ENCODE data around the gene PPHLN1.
"Not testable (repeated sequence)": the region's sequence is repeated elsewhere in the genome, so short reads cannot be mapped to it uniquely, and the experiment has no call there.

The PPHLN1 gene

GRCh38 chr12:42326541-42327226 lies 717 bp downstream of the PPHLN1 start:
- H3K27me3 ChIP-seq (ENCODE audit: control insufficient read depth, insufficient read depth, low read length), result no peaks in the 10 kb centered on the region
- peak overlapping the region; percentile 92 for H3K4me2 ChIP-seq (ENCODE audit: low read length)
- no peaks in the 10 kb centered on the region for H3K9me3 ChIP-seq (ENCODE audit: control insufficient read depth, low read length)
- H3K4me3 ChIP-seq (ENCODE audit: low read depth, low read length), result peak overlapping the region; percentile 91
- H3K36me3 ChIP-seq (ENCODE audit: control insufficient read depth, insufficient read depth, low read length), result no peaks in the 10 kb centered on the region
- peaks cover 26% of the 10 kb centered on the region for H3K79me2 ChIP-seq
- no peak for TF ChIP-seq CTCF (IDR thresholded peaks at IDR 0.05)
- H3K27ac ChIP-seq, result peak overlapping the region; percentile 77
- H3K9ac ChIP-seq, result peak overlapping the region; percentile 57
- H2AFZ ChIP-seq, result peak overlapping the region; percentile 91
- peaks cover 13% of the 10 kb centered on the region for H3K4me1 ChIP-seq

- H3K27ac ChIP-seq, result no peak overlapping the region
- no peak overlapping the region for H2AFZ ChIP-seq
- peak overlapping the region; percentile 91 for H3K4me3 ChIP-seq (ENCODE audit: low read depth, low read length)
- no peak for TF ChIP-seq CTCF (IDR thresholded peaks at IDR 0.05)
- peaks cover 26% of the 10 kb centered on the region for H3K79me2 ChIP-seq
- H3K27me3 ChIP-seq (ENCODE audit: control insufficient read depth, insufficient read depth, low read length), result no peaks in the 10 kb centered on the region
- H3K9me3 ChIP-seq (ENCODE audit: control insufficient read depth, low read length), result no peaks in the 10 kb centered on the region
- peaks cover 18% of the 10 kb centered on the region for H3K4me1 ChIP-seq
- no peak overlapping the region for H3K9ac ChIP-seq
- H3K36me3 ChIP-seq (ENCODE audit: control insufficient read depth, insufficient read depth, low read length), result no peaks in the 10 kb centered on the region
- H3K4me2 ChIP-seq (ENCODE audit: low read length), result peak overlapping the region; percentile 92
Measured at GRCh38 chr12:42327227-42327590, 1.2 kb downstream of the PPHLN1 start.

DNA sequence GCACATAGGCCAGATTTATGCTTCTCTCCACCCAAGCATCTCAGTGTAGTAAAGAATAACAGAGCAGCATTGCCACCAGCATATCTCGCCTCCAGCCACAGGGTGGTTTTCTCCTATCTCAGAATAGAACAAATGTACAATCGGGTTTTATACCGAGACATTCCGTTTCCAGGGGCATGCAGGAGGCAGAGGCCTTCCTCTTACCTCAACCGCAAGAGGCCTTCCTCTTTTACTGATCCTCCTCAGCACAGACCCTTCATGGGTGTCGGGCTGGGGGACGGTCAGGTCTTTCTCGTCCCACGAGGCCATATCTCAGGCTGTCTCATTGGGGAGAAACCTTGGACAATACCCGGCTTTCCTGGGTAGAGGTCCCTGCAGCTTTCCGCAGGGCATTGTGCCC lies 4.1 kb downstream of the PPHLN1 start:
- H3K4me3 ChIP-seq (ENCODE audit: low read depth, low read length), result not testable (repeated sequence)

DNA sequence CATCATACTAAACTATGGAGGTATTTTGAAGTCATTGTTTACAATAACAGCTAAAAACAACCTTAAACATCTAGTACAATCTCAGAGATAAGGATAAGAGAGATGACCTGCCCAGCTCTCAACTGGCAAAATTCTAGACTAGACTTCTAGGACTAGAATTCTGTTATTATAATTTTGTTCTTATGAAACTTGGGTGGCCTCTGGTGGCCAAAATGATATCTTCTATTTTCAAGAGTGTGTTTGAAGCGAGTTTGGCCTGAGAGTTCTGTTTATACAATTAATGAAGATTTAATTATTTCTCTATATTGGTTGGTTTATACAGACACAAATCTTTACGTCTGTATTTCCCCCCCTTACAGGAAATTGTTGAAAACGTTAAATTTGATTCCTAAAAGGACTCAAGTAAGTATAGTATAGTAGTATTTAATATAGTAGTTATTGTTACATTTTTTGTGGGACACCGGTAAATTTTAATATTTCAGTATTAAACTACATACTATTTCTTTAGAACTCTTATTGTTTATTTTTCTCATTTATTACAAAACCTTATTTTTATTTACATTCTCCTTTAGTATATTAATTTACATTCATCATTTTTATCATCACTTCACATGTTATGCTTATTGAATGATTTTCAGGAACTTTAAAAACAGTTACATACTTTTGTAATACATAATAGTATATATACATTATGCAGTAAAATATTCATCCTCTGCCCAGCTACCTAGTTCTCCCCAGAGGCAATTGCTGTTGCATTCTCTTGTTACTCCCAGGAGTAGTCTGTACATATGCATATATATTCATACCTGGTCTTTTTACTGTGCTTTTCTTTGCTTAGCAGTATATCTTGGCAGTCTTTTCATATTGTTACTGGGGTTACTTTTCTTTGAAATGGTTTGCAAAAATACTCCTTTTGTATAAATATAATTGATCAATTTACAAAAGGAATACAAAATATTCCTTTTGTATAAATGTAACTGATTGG lies 6.6 kb downstream of the PPHLN1 start:
- Histone ChIP-seq H3K9me3 (ENCODE audit: control insufficient read depth, low read length) (no peaks in the 10 kb centered on the region), H3K79me2 (peaks cover 34% of the 10 kb centered on the region), H2AFZ (no peak overlapping the region), H3K9ac (no peak overlapping the region), H3K27me3 (ENCODE audit: control insufficient read depth, insufficient read depth, low read length) (no peaks in the 10 kb centered on the region), H3K36me3 (ENCODE audit: control insufficient read depth, insufficient read depth, low read length) (no peaks in the 10 kb centered on the region), H3K4me2 (ENCODE audit: low read length) (no peak overlapping the region), H3K27ac (no peak overlapping the region), H3K4me1 (peaks cover 5% of the 10 kb centered on the region), H3K4me3 (ENCODE audit: low read depth, low read length) (no peak overlapping the region)
- peak; percentile 68 for TF ChIP-seq CTCF (IDR thresholded peaks at IDR 0.05)

More for the DNA sequence above, 4.1 kb downstream of the PPHLN1 start:
- not testable (repeated sequence) for H3K36me3 ChIP-seq (ENCODE audit: control insufficient read depth, insufficient read depth, low read length); H3K9me3 ChIP-seq (ENCODE audit: control insufficient read depth, low read length); H3K9ac ChIP-seq; H2AFZ ChIP-seq; H3K27ac ChIP-seq; H3K27me3 ChIP-seq (ENCODE audit: control insufficient read depth, insufficient read depth, low read length); H3K4me2 ChIP-seq (ENCODE audit: low read length)
- peaks cover 14% of the 10 kb centered on the region for H3K4me1 ChIP-seq
- H3K79me2 ChIP-seq, result peaks cover 34% of the 10 kb centered on the region

GRCh38 chr12:42336286-42336685 lies 10.3 kb downstream of the PPHLN1 start:
- Histone ChIP-seq H3K27me3 (ENCODE audit: control insufficient read depth, insufficient read depth, low read length) (no peaks in the 10 kb centered on the region), H3K9me3 (ENCODE audit: control insufficient read depth, low read length) (no peaks in the 10 kb centered on the region), H2AFZ (no peak overlapping the region), H3K36me3 (ENCODE audit: control insufficient read depth, insufficient read depth, low read length) (no peaks in the 10 kb centered on the region), H3K79me2 (peaks cover 38% of the 10 kb centered on the region), H3K4me3 (ENCODE audit: low read depth, low read length) (no peak overlapping the region), H3K27ac (no peak overlapping the region), H3K4me2 (ENCODE audit: low read length) (no peak overlapping the region), H3K9ac (no peak overlapping the region), H3K4me1 (peaks cover 5% of the 10 kb centered on the region)
- no peak for TF ChIP-seq CTCF (IDR thresholded peaks at IDR 0.05)

All from parathyroid adenoma (tissue), 2 donors.